ENCODE data around the gene B3GALT6.
A peak's percentile ranks its signal among the peaks of the same experiment; 100 is the strongest.
"Not testable (repeated sequence)": the region's sequence is repeated elsewhere in the genome, so short reads cannot be mapped to it uniquely, and the experiment has no call there.

Gene B3GALT6

GRCh38 chr1:1232208-1232795 lies at the start of gene B3GALT6:
B3GALT6 (plus strand) TSS chr1:1232237; CDS start chr1:1232279, 42 bp downstream.
- no peak for DNase-seq

GRCh38 chr1:1182491-1183220 lies 49.4 kb upstream of the B3GALT6 start:
- DNase-seq, result no peak

GRCh38 chr1:1183221-1183747 lies 48.8 kb upstream of the B3GALT6 start:
- DNase-seq, result no peak

GRCh38 chr1:1183833-1184775 lies 47.9 kb upstream of the B3GALT6 start:
- no peak for DNase-seq

- no peak for DNase-seq
Observed at GRCh38 chr1:1185101-1185765, 46.8 kb upstream of the B3GALT6 start.

- DNase-seq, result no peak
Observed at GRCh38 chr1:1187938-1188337, 44.1 kb upstream of the B3GALT6 start.

- peak; percentile 55 to 64 for DNase-seq
Observed at GRCh38 chr1:1189111-1189510, 42.9 kb upstream of the B3GALT6 start.

GRCh38 chr1:1191734-1192133 lies 40.3 kb upstream of the B3GALT6 start:
- DNase-seq, result no peak

- DNase-seq, result no peak
Observed at GRCh38 chr1:1194723-1195122, 37.3 kb upstream of the B3GALT6 start.

GRCh38 chr1:1195726-1196125 lies 36.3 kb upstream of the B3GALT6 start:
- DNase-seq, result not testable (repeated sequence)

- DNase-seq, result no peak
Observed at GRCh38 chr1:1196431-1197187, 35.4 kb upstream of the B3GALT6 start.

- no peak for DNase-seq
Observed at GRCh38 chr1:1197188-1197500, 34.9 kb upstream of the B3GALT6 start.

GRCh38 chr1:1197551-1198422 lies 34.2 kb upstream of the B3GALT6 start:
- DNase-seq, result no peak

GRCh38 chr1:1198423-1199140 lies 33.5 kb upstream of the B3GALT6 start:
- no peak for DNase-seq

GRCh38 chr1:1199141-1199960 lies 32.7 kb upstream of the B3GALT6 start:
- DNase-seq, result no peak

GRCh38 chr1:1199961-1200875 lies 31.8 kb upstream of the B3GALT6 start:
- no peak for DNase-seq

- no peak for DNase-seq
Observed at GRCh38 chr1:1200876-1201810, 30.9 kb upstream of the B3GALT6 start.
